SK-N-SH treated with all-trans-retinoic acid at 6 μM for 48 hours (cell line): ENCODE data around the gene SFPQ.
"Not testable (repeated sequence)": the region's sequence is repeated elsewhere in the genome, so short reads cannot be mapped to it uniquely, and the experiment has no call there.

Experiments
- ATAC-seq: fragments of 200-7000 bp; cut with Tn5 transposase; 3 replicates; pipeline ENCODE4 v1.9.1; 2020; ENCODE audit warnings: mild to moderate bottlenecking, moderate library complexity
- ARNTL ChIP-seq: fragments of 450-650 bp; formaldehyde crosslinking; IDR thresholded peaks from 2 replicates; pipeline ENCODE4 v1.5.0; 2020; ENCODE audit warnings: low read depth, mild to moderate bottlenecking, moderate library complexity, borderline replicate concordance
- BACH2 ChIP-seq: fragments of 250-450 bp; sonication (Bioruptor Pico); IDR thresholded peaks from 2 replicates; pipeline ENCODE4 v1.9.0; 2021; ENCODE audit warnings: mild to moderate bottlenecking, borderline replicate concordance
- CREB5 ChIP-seq: fragments of 250-450 bp; sonication (Bioruptor Pico); IDR thresholded peaks from 2 replicates; pipeline ENCODE4 v1.5.1; 2020; ENCODE audit warnings: low read depth, mild to moderate bottlenecking, moderate library complexity
- GLIS3 ChIP-seq: fragments of 250-450 bp; sonication (Bioruptor Pico); IDR thresholded peaks from 2 replicates; pipeline ENCODE4 v1.5.0; 2020; ENCODE audit warnings: mild to moderate bottlenecking, moderate library complexity
- ISL1 ChIP-seq: fragments of 250-450 bp; sonication (Bioruptor Pico); IDR thresholded peaks from 2 replicates; pipeline ENCODE4 v2.1.2; 2022; ENCODE audit warnings: mild to moderate bottlenecking, moderate library complexity
- OSR1 ChIP-seq: fragments of 250-450 bp; sonication (Bioruptor Pico); IDR thresholded peaks from 2 replicates; pipeline ENCODE4 v1.8.0; 2022; ENCODE audit warnings: moderate library complexity, mild to moderate bottlenecking, inconsistent platforms
- PPARA ChIP-seq: fragments of 250-450 bp; sonication (Bioruptor Pico); IDR thresholded peaks from 2 replicates; pipeline ENCODE4 v1.5.0; 2020; ENCODE audit warnings: mild to moderate bottlenecking, borderline replicate concordance
- RARB ChIP-seq: fragments of 250-450 bp; sonication (Bioruptor Pico); IDR thresholded peaks from 2 replicates; pipeline ENCODE4 v1.8.0; 2021; ENCODE audit warnings: mild to moderate bottlenecking, moderate library complexity
- SNAI2 ChIP-seq: fragments of 250-450 bp; sonication (Bioruptor Pico); IDR thresholded peaks from 2 replicates; pipeline ENCODE4 v1.5.0; 2020; ENCODE audit warnings: mild to moderate bottlenecking, moderate library complexity
- TCF4 ChIP-seq: fragments of 250-450 bp; sonication (Bioruptor Pico); IDR thresholded peaks from 2 replicates; pipeline ENCODE4 v1.8.0; 2021; ENCODE audit warnings: mild to moderate bottlenecking, moderate library complexity, borderline replicate concordance
- TOX ChIP-seq: fragments of 250-450 bp; sonication (Bioruptor Pico); IDR thresholded peaks from 2 replicates; pipeline ENCODE4 v1.8.0; 2021; ENCODE audit warnings: mild to moderate bottlenecking, moderate library complexity, borderline replicate concordance
- ZC3H10 ChIP-seq: fragments of 250-450 bp; sonication (Bioruptor Pico); IDR thresholded peaks from 2 replicates; pipeline ENCODE4 v1.5.1; 2021; ENCODE audit warnings: mild to moderate bottlenecking, moderate library complexity
- ZFP30 ChIP-seq: fragments of 450-650 bp; formaldehyde crosslinking; IDR thresholded peaks from 2 replicates; pipeline ENCODE4 v1.5.0; 2022; ENCODE audit warnings: mild to moderate bottlenecking, moderate library complexity
- ZNF565 ChIP-seq: fragments of 450-650 bp; formaldehyde crosslinking; conservative IDR thresholded peaks from 2 replicates; pipeline ENCODE4 v1.5.0; 2020; ENCODE audit warnings: low read depth, mild to moderate bottlenecking, moderate library complexity
- ZNF8 ChIP-seq: fragments of 450-650 bp; formaldehyde crosslinking; IDR thresholded peaks from 2 replicates; pipeline ENCODE4 v1.5.0; 2020; ENCODE audit warnings: mild to moderate bottlenecking, moderate library complexity
- TF ChIP-seq, protein P1 (sequence below): fragments of 250-450 bp; sonication (Bioruptor Pico); IDR thresholded peaks from 2 replicates; pipeline ENCODE4 v1.5.0; 2020; ENCODE audit warnings: mild to moderate bottlenecking, moderate library complexity
- TF ChIP-seq, protein P2 (sequence below): fragments of 250-450 bp; sonication (Bioruptor Pico); IDR thresholded peaks from 2 replicates; pipeline ENCODE4 v1.5.1; 2021; ENCODE audit warnings: mild to moderate bottlenecking, moderate library complexity
- TF ChIP-seq, protein P3 (sequence below): fragments of 250-450 bp; sonication (Bioruptor Pico); IDR thresholded peaks from 2 replicates; pipeline ENCODE4 v1.8.0; 2021; ENCODE audit warnings: low read depth, mild to moderate bottlenecking, moderate library complexity, borderline replicate concordance

Gene SFPQ

DNA sequence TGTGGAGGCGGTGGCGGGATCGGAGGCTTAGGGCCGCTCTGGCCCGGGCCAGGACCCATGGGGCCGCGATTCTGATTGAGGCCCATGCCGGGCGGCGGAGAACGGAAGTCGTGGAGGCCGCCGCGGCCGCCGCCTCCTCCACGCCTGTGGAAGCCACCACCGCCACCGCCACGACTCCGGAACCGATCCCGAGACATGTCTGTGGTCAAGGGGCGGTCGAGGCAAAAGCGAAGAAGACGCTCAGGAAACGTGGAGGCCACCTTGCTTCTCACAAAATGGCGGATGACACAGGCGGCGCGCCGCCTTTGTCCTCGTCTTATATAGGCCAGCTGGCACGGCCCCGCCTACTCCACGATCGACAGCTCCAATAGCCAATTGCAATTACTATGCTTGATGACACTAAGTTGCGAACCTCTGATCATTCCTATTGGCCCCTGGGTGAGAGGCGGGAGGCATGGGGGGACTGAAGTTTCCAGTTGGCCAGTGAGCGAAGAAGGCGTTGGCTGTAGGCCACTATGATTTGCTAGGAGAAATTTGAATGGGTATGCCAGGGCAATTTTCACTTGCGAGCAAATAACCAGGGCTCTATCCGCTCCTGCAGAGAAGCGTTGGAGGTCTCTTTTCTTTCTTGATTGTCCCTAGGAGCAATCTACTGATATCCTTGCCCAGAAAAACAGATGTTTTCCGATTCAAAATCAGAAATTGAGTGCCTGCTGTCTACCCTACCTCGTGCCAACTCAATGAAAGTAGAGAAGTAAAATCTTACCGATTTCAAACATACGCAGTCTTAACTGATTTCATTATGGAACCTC lies at the start of gene SFPQ:
SFPQ (minus strand) TSS at position 293 of the 812 bp plus-strand sequence; CDS start at position 197, 96 bp downstream.
- TF ChIP-seq PPARA, result no peak
- no peak for TF ChIP-seq ZC3H10
- no peak for TF ChIP-seq SNAI2 (CRISPR knock-in tag)
- TF ChIP-seq ZNF8, result no peak
- no peak for TF ChIP-seq CREB5 (CRISPR knock-in tag)
- TF ChIP-seq BACH2 (CRISPR knock-in tag), result no peak
- TF ChIP-seq ARNTL (CRISPR knock-in tag), result no peak
- no peak for TF ChIP-seq GLIS3
- TF ChIP-seq OSR1, result no peak
- peak; percentile 93 for ATAC-seq

GRCh38 chr1:35236772-35237171 lies 43.8 kb upstream of the SFPQ start:
- ATAC-seq, result not testable (repeated sequence)

DNA sequence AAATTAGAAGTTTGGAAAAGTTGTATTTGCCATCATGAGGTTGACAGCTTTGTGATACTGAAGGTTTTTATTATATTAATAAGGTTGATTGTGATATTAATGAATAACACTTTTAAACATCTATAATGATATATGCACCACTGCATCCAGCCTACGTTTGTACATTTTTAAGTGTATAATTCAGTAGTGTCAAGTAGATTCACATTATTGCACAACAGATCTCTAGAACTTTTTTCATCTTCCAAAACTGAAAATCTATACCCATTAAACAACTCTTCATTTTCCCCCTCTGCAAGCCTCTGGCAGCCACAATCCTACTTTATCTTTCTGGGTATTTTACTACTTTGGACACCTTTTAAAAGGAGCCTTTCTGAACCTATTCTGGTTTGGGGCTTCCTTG lies 38.3 kb upstream of the SFPQ start:
- TF ChIP-seq PPARA (no peak), GLIS3 (no peak), ZFP30 (no peak), SNAI2 (CRISPR knock-in tag) (no peak), RARB (CRISPR knock-in tag) (no peak), TCF4 (CRISPR knock-in tag) (no peak), ISL1 (no peak)
- TF ChIP-seq, protein P1, sequence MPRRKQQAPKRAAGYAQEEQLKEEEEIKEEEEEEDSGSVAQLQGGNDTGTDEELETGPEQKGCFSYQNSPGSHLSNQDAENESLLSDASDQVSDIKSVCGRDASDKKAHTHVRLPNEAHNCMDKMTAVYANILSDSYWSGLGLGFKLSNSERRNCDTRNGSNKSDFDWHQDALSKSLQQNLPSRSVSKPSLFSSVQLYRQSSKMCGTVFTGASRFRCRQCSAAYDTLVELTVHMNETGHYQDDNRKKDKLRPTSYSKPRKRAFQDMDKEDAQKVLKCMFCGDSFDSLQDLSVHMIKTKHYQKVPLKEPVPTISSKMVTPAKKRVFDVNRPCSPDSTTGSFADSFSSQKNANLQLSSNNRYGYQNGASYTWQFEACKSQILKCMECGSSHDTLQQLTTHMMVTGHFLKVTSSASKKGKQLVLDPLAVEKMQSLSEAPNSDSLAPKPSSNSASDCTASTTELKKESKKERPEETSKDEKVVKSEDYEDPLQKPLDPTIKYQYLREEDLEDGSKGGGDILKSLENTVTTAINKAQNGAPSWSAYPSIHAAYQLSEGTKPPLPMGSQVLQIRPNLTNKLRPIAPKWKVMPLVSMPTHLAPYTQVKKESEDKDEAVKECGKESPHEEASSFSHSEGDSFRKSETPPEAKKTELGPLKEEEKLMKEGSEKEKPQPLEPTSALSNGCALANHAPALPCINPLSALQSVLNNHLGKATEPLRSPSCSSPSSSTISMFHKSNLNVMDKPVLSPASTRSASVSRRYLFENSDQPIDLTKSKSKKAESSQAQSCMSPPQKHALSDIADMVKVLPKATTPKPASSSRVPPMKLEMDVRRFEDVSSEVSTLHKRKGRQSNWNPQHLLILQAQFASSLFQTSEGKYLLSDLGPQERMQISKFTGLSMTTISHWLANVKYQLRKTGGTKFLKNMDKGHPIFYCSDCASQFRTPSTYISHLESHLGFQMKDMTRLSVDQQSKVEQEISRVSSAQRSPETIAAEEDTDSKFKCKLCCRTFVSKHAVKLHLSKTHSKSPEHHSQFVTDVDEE, result no peak
- no peak for ATAC-seq

- ATAC-seq, result no peak
- TF ChIP-seq BACH2 (CRISPR knock-in tag), result no peak
- no peak for TF ChIP-seq ZNF565 (CRISPR knock-in tag)
- TF ChIP-seq, protein P2, sequence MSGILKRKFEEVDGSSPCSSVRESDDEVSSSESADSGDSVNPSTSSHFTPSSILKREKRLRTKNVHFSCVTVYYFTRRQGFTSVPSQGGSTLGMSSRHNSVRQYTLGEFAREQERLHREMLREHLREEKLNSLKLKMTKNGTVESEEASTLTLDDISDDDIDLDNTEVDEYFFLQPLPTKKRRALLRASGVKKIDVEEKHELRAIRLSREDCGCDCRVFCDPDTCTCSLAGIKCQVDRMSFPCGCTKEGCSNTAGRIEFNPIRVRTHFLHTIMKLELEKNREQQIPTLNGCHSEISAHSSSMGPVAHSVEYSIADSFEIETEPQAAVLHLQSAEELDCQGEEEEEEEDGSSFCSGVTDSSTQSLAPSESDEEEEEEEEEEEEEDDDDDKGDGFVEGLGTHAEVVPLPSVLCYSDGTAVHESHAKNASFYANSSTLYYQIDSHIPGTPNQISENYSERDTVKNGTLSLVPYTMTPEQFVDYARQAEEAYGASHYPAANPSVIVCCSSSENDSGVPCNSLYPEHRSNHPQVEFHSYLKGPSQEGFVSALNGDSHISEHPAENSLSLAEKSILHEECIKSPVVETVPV (CRISPR knock-in tag), result no peak
- TF ChIP-seq GLIS3, result no peak
- TF ChIP-seq PPARA, result no peak
- TF ChIP-seq ZNF8, result no peak
- no peak for TF ChIP-seq TOX (CRISPR knock-in tag)
- TF ChIP-seq, protein P1, result no peak
- TF ChIP-seq, protein P3, sequence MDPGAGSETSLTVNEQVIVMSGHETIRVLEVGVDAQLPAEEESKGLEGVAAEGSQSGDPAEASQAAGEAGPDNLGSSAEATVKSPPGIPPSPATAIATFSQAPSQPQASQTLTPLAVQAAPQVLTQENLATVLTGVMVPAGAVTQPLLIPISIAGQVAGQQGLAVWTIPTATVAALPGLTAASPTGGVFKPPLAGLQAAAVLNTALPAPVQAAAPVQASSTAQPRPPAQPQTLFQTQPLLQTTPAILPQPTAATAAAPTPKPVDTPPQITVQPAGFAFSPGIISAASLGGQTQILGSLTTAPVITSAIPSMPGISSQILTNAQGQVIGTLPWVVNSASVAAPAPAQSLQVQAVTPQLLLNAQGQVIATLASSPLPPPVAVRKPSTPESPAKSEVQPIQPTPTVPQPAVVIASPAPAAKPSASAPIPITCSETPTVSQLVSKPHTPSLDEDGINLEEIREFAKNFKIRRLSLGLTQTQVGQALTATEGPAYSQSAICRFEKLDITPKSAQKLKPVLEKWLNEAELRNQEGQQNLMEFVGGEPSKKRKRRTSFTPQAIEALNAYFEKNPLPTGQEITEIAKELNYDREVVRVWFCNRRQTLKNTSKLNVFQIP (CRISPR knock-in tag), result no peak
These were observed 36.8 kb upstream of the SFPQ start for GRCh38 chr1:35229587-35230360.
